ENCODE measurements around the gene NECTIN4. TPM values are rescaled to one million over a fixed set of nuclear protein-coding genes. Genes with fewer than 3 reads are reported as not detected.

NECTIN4 gene
- total and polyA plus RNA-seq, 2 of the 8 experiments (the other 6 are each of a cell fraction or from before 2014, with no cell fraction given): 0.19 to 0.71 TPM

- ChIA-PET POLR2A (ENCODE audit: partially characterized antibody) (interaction anchor here (0.9 to 1.5 kb wide), 2 partner anchors 10 to 22 kb away, joined by 3 to 5 read pairs; no protein-coding TSS in a partner anchor), CTCF (ENCODE audit: partially characterized antibody) (interaction anchor here (0.6 to 17.8 kb wide), 6 partner anchors 9 to 1115 kb away, joined by 3 to 282 read pairs (median 24); partner anchors contain the start of genes KLHDC9 and NECTIN4)
- H2BK15ac ChIP-seq (ENCODE audit: low read length): peak overlapping the region; percentile 6; the same call in 1 of the 2 replicates
- no peaks in the 10 kb centered on the region for H3K79me1 ChIP-seq (ENCODE audit: low read depth, low read length)
- no peak overlapping the region for H4K5ac ChIP-seq (ENCODE audit: insufficient read length, low read depth, low read length)
- H3K4me3 ChIP-seq (ENCODE audit: extremely low read depth in 1 of 4, insufficient read depth in 2 of 4, low read depth in 3 of 4, low read length in 4 of 4): no peak overlapping the region
- no peaks in the 10 kb centered on the region for H3K9me3 ChIP-seq (ENCODE audit: insufficient read depth in 2 of 2, low read depth in 1 of 2, low read length in 1 of 2)
- H3K18ac ChIP-seq (ENCODE audit: extremely low read depth, low read length): no peak overlapping the region
- no peak overlapping the region; the same call in 1 of the 2 replicates for H2BK12ac ChIP-seq (ENCODE audit: low read depth, low read length)
- H3K4me2 ChIP-seq (ENCODE audit: insufficient read depth in 1 of 2, low read depth in 2 of 2, low read length in 2 of 2): no peak overlapping the region
- no peak overlapping the region for H2AFZ ChIP-seq (ENCODE audit: low read length)
- H3K14ac ChIP-seq (ENCODE audit: insufficient read length): no peak overlapping the region
- no peak overlapping the region for H2BK20ac ChIP-seq (ENCODE audit: low read length)
- FAIRE-seq (no peak), DNase-seq (ENCODE audit: low read depth in 1 of 2, low spot score in 2 of 2) (no peak)
- peaks cover 0 to 1% (median under 1%) of the 10 kb centered on the region in 4 experiments; a peak in 2 of 7 replicates for H3K4me1 ChIP-seq (replicated peaks in 1 of 4; ENCODE audit: control insufficient read depth in 3 of 4, insufficient read depth in 4 of 4, low read length in 3 of 4)
- H2BK5ac ChIP-seq (ENCODE audit: low read depth, low read length): peak overlapping the region; percentile 28; the same call in 1 of the 2 replicates
- H4K20me1 ChIP-seq (replicated peaks in 1 of 2; ENCODE audit: control insufficient read depth in 1 of 2, insufficient read depth in 2 of 2, low read length in 2 of 2): peaks cover 0 to 3% of the 10 kb centered on the region in 2 experiments
- H2AK5ac ChIP-seq (ENCODE audit: low read depth, low read length): no peak overlapping the region
- no peaks in the 10 kb centered on the region for H3K27me3 ChIP-seq (replicated peaks in 1 of 4; ENCODE audit: control insufficient read depth in 3 of 4, extremely low read depth in 1 of 4, insufficient read depth in 3 of 4, low read length in 3 of 4)
- peak overlapping the region; percentile 80 for H4K8ac ChIP-seq (ENCODE audit: extremely low read depth, insufficient read depth, low read length)
- no peak for TF ChIP-seq EZH2 (IDR thresholded peaks at IDR 0.05; ENCODE audit: low read depth, low read length, severe bottlenecking)
- H3K56ac ChIP-seq (replicated peaks; ENCODE audit: insufficient read length, low read depth, low read length): peak overlapping the region; percentile 26
- no peak overlapping the region for H3K27ac ChIP-seq (ENCODE audit: low read depth, low read length)
- 79% methylated on average over 12 of the region's 12 CpGs; no CpG with 5 or more reads in 1 of the 2 experiments for WGBS, 2 experiments (ENCODE audit: extremely low coverage in 1 of 2, insufficient coverage in 1 of 2, insufficient read length in 1 of 2, insufficient replicate concordance in 2 of 2, low coverage in 1 of 2, low lambda C conversion rate in 2 of 2, missing lambda C conversion rate in 1 of 2)
- peak overlapping the region; percentile 73 for H4K91ac ChIP-seq (replicated peaks; ENCODE audit: insufficient read length, low read length)
- H3K36me3 ChIP-seq (ENCODE audit: control insufficient read depth in 2 of 4, insufficient read depth in 4 of 4, low read length in 3 of 4): no peaks in the 10 kb centered on the region
- no peak overlapping the region for H3K23ac ChIP-seq (ENCODE audit: insufficient read length)
- H3K23me2 ChIP-seq (ENCODE audit: low read depth, low read length): no peaks in the 10 kb centered on the region
- peak overlapping the region; percentile 67 for H2BK120ac ChIP-seq (replicated peaks; ENCODE audit: low read depth, low read length)
- H3K79me2 ChIP-seq (ENCODE audit: control insufficient read depth in 1 of 2, insufficient read depth in 2 of 2, low read length in 2 of 2): no peaks in the 10 kb centered on the region
- H3K9ac ChIP-seq (replicated peaks in 1 of 4; ENCODE audit: extremely low read depth in 1 of 4, low read depth in 3 of 4, low read length in 3 of 4): no peak overlapping the region
- H3K4ac ChIP-seq (replicated peaks; ENCODE audit: insufficient read length, low read depth, low read length): no peak overlapping the region
These were observed 14.5 kb downstream of the NECTIN4 start for GRCh38 chr1:161074676-161075368.
